ENCODE data around the gene HAPLN2.
A peak's percentile ranks its signal among the peaks of the same experiment; 100 is the strongest.

- TF ChIP-seq SP1 (IDR thresholded peaks at IDR 0.05; ENCODE audit: low read depth, low read length): no peak
- no peak for TF ChIP-seq CBX5 (IDR thresholded peaks at IDR 0.05; ENCODE audit: low read depth, low read length)
- TF ChIP-seq POLR2AphosphoS5 (IDR thresholded peaks at IDR 0.05; ENCODE audit: low read depth, low read length): peak; percentile 72
These were observed 48.9 kb downstream of the HAPLN2 start for GRCh38 chr1:156667968-156668709.

Data from H1 (cell line).